GM18867 (cell line): ENCODE measurements around the gene TEX11.
"Not testable (repeated sequence)": the region's sequence is repeated elsewhere in the genome, so short reads cannot be mapped to it uniquely, and the experiment has no call there.

ENCODE experiments used
- ATAC-seq: cut with Tn5 transposase; IDR thresholded peaks from one replicate; pipeline ENCODE4 v1.9.1; 2021; ENCODE audit warnings: mild to moderate bottlenecking, moderate library complexity; ENCODE audit not compliant: unreplicated experiment

Gene TEX11

GRCh38 chrX:70908541-70908940 lies at the start of gene TEX11:
TSS of gene TEX11 (minus strand) at chrX:70908711. CDS start at chrX:70907789, 922 bp downstream.
- ATAC-seq: no peak

- no peak for ATAC-seq
Observed at GRCh38 chrX:70954871-70955270, 46.4 kb upstream of the TEX11 start.

GRCh38 chrX:70924294-70924911 lies 15.9 kb upstream of the TEX11 start:
- no peak for ATAC-seq

GRCh38 chrX:70922774-70923473 lies 14.4 kb upstream of the TEX11 start:
- no peak for ATAC-seq

GRCh38 chrX:70921709-70922352 lies 13.3 kb upstream of the TEX11 start:
- no peak for ATAC-seq

GRCh38 chrX:70916754-70917153 lies 8.2 kb upstream of the TEX11 start:
- no peak for ATAC-seq

GRCh38 chrX:70907900-70908299 lies 611 bp downstream of the TEX11 start:
- no peak for ATAC-seq

GRCh38 chrX:70901465-70901864 lies 7.0 kb downstream of the TEX11 start:
- ATAC-seq: no peak

- not testable (repeated sequence) for ATAC-seq
Observed at GRCh38 chrX:70890441-70890840, 18.1 kb downstream of the TEX11 start.

GRCh38 chrX:70878902-70879301 lies 29.6 kb downstream of the TEX11 start:
- ATAC-seq: no peak

- ATAC-seq: no peak
Observed at GRCh38 chrX:70852294-70852693, 56.2 kb downstream of the TEX11 start.

GRCh38 chrX:70844081-70844480 lies 64.4 kb downstream of the TEX11 start:
- not testable (repeated sequence) for ATAC-seq

- ATAC-seq: not testable (repeated sequence)
Observed at GRCh38 chrX:70843620-70844019, 64.9 kb downstream of the TEX11 start.

GRCh38 chrX:70834589-70834988 lies 73.9 kb downstream of the TEX11 start:
- no peak for ATAC-seq

GRCh38 chrX:70826715-70827114 lies 81.8 kb downstream of the TEX11 start:
- ATAC-seq: no peak

- ATAC-seq: no peak
Observed at GRCh38 chrX:70825366-70825765, 83.1 kb downstream of the TEX11 start.

GRCh38 chrX:70808942-70809940 lies 99.3 kb downstream of the TEX11 start:
- no peak for ATAC-seq

- ATAC-seq: no peak
Observed at GRCh38 chrX:70806081-70806480, 102.4 kb downstream of the TEX11 start.

GRCh38 chrX:70796742-70797141 lies 111.8 kb downstream of the TEX11 start:
- ATAC-seq: not testable (repeated sequence)

- ATAC-seq: no peak
Observed at GRCh38 chrX:70774223-70774622, 134.3 kb downstream of the TEX11 start.
